Measurements from ENCODE around the gene PACRG. TPM values are rescaled to one million over a fixed set of nuclear protein-coding genes. Genes with fewer than 3 reads are reported as not detected.

Gene PACRG
- total RNA-seq, 1 experiment from 2014 or later, result 0.26 TPM

DNA sequence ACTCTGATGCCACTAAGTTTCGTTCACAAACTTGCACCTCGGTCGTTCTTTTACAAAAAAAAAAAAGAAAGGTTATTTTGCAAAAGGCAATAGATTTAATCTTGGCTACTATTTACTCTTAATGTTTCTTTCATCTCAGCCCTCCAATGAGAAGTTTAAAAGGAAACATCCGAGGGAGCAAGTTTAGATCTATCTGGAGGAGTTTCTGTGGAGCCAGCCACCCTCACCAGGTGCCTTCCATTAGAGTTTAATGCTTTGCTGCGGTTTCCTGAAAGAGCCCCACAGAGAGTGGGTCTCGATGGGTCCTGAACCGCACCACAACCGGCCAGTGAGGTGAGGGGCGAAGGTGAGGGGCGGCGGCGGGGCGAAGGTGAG, 840 bp upstream of the PACRG start:
- no peak overlapping the region for H4K8ac ChIP-seq (replicated peaks; ENCODE audit: insufficient read length, low read depth, low read length)
- H3K56ac ChIP-seq (ENCODE audit: insufficient read length, low read depth, low read length), result no peak overlapping the region
- no peak for TF ChIP-seq CTCF (conservative IDR thresholded peaks at IDR 0.05)
- H3K79me1 ChIP-seq (ENCODE audit: insufficient read depth, low read depth, low read length, poor library complexity, severe bottlenecking), result no peaks in the 10 kb centered on the region
- Mint-ChIP-seq H3K4me1 (peaks cover 19 to 23% of the 10 kb centered on the region in 2 experiments), H3K36me3 (ENCODE audit: insufficient read depth in 1 of 3, low read depth in 3 of 3) (no peaks in the 10 kb centered on the region), H3K9me3 (no peaks in the 10 kb centered on the region), H3K4me3 (peak overlapping the region; percentile 86 to 94), H3K27ac (peak overlapping the region in 2 of 3 experiments; percentile 69 to 96; a peak in 3 of 7 replicates), H3K27me3 (ENCODE audit: low read depth) (peaks cover 4% of the 10 kb centered on the region)
- H2BK12ac ChIP-seq (ENCODE audit: insufficient read length, low read depth, low read length), result no peak overlapping the region
- H3T11ph ChIP-seq (ENCODE audit: low read length), result no peak overlapping the region
- H2BK120ac ChIP-seq (ENCODE audit: low read depth, low read length, poor library complexity, severe bottlenecking), result no peak overlapping the region
- no peak overlapping the region for H3K4ac ChIP-seq (ENCODE audit: low read depth, low read length)
- no peak overlapping the region for H2BK5ac ChIP-seq (ENCODE audit: insufficient read length, low read length)
- no peak overlapping the region for H4K91ac ChIP-seq (ENCODE audit: insufficient read length, low read depth, low read length)
- H3K4me1 ChIP-seq (ENCODE audit: insufficient read depth, low read length), result peaks cover 3% of the 10 kb centered on the region; the same call in 1 of the 2 replicates
- DNase-seq, result no peak
- H3K18ac ChIP-seq (ENCODE audit: insufficient read length, low read depth, low read length), result peak overlapping the region; percentile 90
- H3K23ac ChIP-seq (ENCODE audit: insufficient read length, low read depth, low read length), result no peak overlapping the region
- H4K20me1 ChIP-seq (ENCODE audit: control insufficient read depth, insufficient read depth, insufficient read length), result no peaks in the 10 kb centered on the region
- no peak overlapping the region for H2BK20ac ChIP-seq (ENCODE audit: low read depth, low read length, poor library complexity, severe bottlenecking)
- no peak overlapping the region for H2BK15ac ChIP-seq (ENCODE audit: low read depth, low read length)
- H3K4me2 ChIP-seq (ENCODE audit: insufficient read depth, insufficient read length, low read length), result peak overlapping the region; percentile 62
- H2AFZ ChIP-seq (ENCODE audit: low read length), result peak overlapping the region; percentile 36
- H2AK5ac ChIP-seq (ENCODE audit: insufficient read length, low read length), result no peak overlapping the region
- no peaks in the 10 kb centered on the region for H3K27me3 ChIP-seq (ENCODE audit: insufficient read depth, low read length)
- H3K23me2 ChIP-seq (ENCODE audit: insufficient read length, low read depth, low read length, poor library complexity, severe bottlenecking), result no peaks in the 10 kb centered on the region
- WGBS (ENCODE audit: extremely low coverage, insufficient read length, low lambda C conversion rate), result no CpG with 5 or more reads among the region's 13 CpGs
- no peaks in the 10 kb centered on the region for H3K9me3 ChIP-seq (ENCODE audit: control insufficient read depth, low read depth, low read length)
- no peak overlapping the region for H3K9ac ChIP-seq (ENCODE audit: extremely low read depth, insufficient read length, low read length)
- no peak overlapping the region for H4K5ac ChIP-seq (ENCODE audit: insufficient read length, low read depth, low read length)
- no peaks in the 10 kb centered on the region for H3K79me2 ChIP-seq (ENCODE audit: insufficient read depth, low read length)
- no peak overlapping the region for H3K27ac ChIP-seq (ENCODE audit: insufficient read length, low read depth, low read length)
- H3K14ac ChIP-seq (ENCODE audit: insufficient read depth, low read length), result peak overlapping the region; percentile 80; the same call in 1 of the 2 replicates
